ACC112 (cell line): ENCODE results near the gene TCEAL4.
A peak's percentile ranks its signal among the peaks of the same experiment; 100 is the strongest.

Source experiments
- H2AFZ ChIP-seq: fragments of 200-600 bp; sonication (generic); one replicate; pipeline ENCODE4 v1.6.0; 2017; ENCODE audit warnings: antibody characterized with exemption, low read length; ENCODE audit not compliant: unreplicated experiment
- H3K27ac ChIP-seq: fragments of 200-600 bp; sonication (generic); 2 replicates; pipeline ENCODE4 v1.5.1; 2014; ENCODE audit warnings: low read depth, mild to moderate bottlenecking, antibody characterized with exemption, low read length, moderate library complexity
- H3K27me3 ChIP-seq: fragments of 200-600 bp; sonication (generic); 2 replicates; pipeline ENCODE4 v1.6.1; 2014; ENCODE audit warnings: mild to moderate bottlenecking, antibody characterized with exemption, low read length, moderate library complexity, mixed read lengths; ENCODE audit not compliant: insufficient read depth
- H3K36me3 ChIP-seq: fragments of 200-600 bp; sonication (generic); 2 replicates; pipeline ENCODE4 v1.6.1; 2016; ENCODE audit warnings: mild to moderate bottlenecking, antibody characterized with exemption, low read length, moderate library complexity, mixed read lengths; ENCODE audit not compliant: insufficient read depth
- H3K4me1 ChIP-seq: fragments of 200-600 bp; sonication (generic); one replicate; pipeline ENCODE4 v1.6.1; 2016; ENCODE audit warnings: low read length, mixed read lengths; ENCODE audit not compliant: insufficient read depth, unreplicated experiment, control insufficient read depth
- H3K4me3 ChIP-seq: fragments of 200-600 bp; sonication (generic); 2 replicates; pipeline ENCODE4 v1.5.1; 2014; ENCODE audit warnings: mild to moderate bottlenecking, low read depth, low read length
- H3K79me2 ChIP-seq: fragments of 200-600 bp; sonication (generic); one replicate; pipeline ENCODE4 v1.6.0; 2016; ENCODE audit warnings: low read length; ENCODE audit not compliant: control insufficient read depth, unreplicated experiment, insufficient read depth

TCEAL4 gene

DNA sequence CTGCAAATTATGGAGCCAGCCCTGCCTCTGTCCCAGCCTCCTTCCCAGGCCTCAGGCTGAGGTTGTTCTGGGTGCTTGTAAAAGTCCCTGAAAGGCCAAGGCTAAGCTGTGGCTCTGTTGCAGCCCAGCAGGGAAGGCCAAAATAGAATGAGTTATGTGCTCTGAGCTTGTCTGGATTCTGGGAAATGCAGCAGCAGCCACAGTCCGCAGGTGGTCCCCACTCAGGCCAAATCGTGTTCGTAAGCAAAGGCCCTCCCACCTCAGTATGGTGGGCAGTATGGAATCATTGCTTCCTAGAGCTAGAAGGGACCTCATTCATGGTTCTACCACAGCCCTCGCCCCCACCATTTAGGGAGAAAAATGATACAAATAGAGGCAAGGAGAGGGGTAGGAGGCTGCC, 38.8 kb downstream of the TCEAL4 start:
- Histone ChIP-seq H3K4me1 (peaks cover 19% of the 10 kb centered on the region), H3K27ac (no peak overlapping the region), H3K79me2 (peaks cover 32% of the 10 kb centered on the region), H2AFZ (no peak overlapping the region), H3K27me3 (no peaks in the 10 kb centered on the region), H3K36me3 (peaks cover 8% of the 10 kb centered on the region; the same call in 1 of the 2 replicates), H3K4me3 (no peak overlapping the region)

DNA sequence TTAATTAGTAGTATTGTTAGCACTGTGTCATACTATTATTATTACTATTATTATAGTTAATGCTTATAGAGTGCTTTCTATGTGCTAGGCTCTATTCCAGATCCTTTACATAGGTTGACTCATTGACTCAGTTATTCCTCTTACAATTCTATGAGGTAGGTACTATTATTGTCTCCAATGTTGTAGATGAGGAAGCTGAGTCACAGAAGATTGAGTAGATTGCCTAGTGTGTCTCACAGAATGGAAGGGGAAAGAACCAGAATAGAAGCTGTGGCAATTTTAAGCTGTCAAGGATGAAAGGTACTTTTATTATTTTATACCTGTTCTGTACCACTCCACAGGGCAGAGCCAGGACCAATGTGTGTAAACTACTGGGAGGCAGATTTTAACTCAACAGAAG, 41.5 kb downstream of the TCEAL4 start:
- Histone ChIP-seq H3K27me3 (no peaks in the 10 kb centered on the region), H3K79me2 (peaks cover 38% of the 10 kb centered on the region), H3K36me3 (peaks cover 3% of the 10 kb centered on the region; the same call in 1 of the 2 replicates), H2AFZ (no peak overlapping the region), H3K27ac (peak overlapping the region; percentile 72), H3K4me3 (peak overlapping the region; percentile 49; the same call in 1 of the 2 replicates), H3K4me1 (peaks cover 19% of the 10 kb centered on the region)

GRCh38 chrX:103628386-103629317, 43.3 kb downstream of the TCEAL4 start, which contains the start of gene TCEAL1:
TSS of gene TCEAL1 (plus strand) at chrX:103628975. CDS start at chrX:103629917, 942 bp downstream.
- peak within 1 kb of the TSS; percentile 51 for H2AFZ ChIP-seq
- no peaks in the 10 kb centered on the region for H3K27me3 ChIP-seq
- peaks cover 38% of the 10 kb centered on the region for H3K79me2 ChIP-seq
- H3K36me3 ChIP-seq: peaks cover 3% of the 10 kb centered on the region; the same call in 1 of the 2 replicates
- peak within 1 kb of the TSS; percentile 86 for H3K4me3 ChIP-seq
- peak within 1 kb of the TSS; percentile 80 for H3K27ac ChIP-seq
- H3K4me1 ChIP-seq: peaks cover 19% of the 10 kb centered on the region

GRCh38 chrX:103629318-103630170, 44.2 kb downstream of the TCEAL4 start:
- H3K27me3 ChIP-seq: no peaks in the 10 kb centered on the region
- peaks cover 17% of the 10 kb centered on the region for H3K4me1 ChIP-seq
- H2AFZ ChIP-seq: peak overlapping the region; percentile 51

DNA sequence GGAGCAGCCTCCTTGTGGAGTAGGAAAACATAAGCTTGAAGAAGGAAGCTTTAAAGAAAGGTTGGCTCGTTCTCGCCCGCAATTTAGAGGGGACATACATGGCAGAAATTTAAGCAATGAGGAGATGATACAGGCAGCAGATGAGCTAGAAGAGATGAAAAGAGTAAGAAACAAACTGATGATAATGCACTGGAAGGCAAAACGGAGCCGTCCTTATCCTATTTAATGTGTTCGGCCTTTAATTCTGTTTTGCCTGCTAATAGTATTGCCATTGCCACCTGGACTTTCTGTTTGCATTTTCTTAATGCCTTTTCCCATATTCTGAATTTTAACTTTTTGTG, 44.8 kb downstream of the TCEAL4 start:
- peak overlapping the region; percentile 86 for H3K4me3 ChIP-seq
- H3K79me2 ChIP-seq: peaks cover 35% of the 10 kb centered on the region
- H2AFZ ChIP-seq: peak overlapping the region; percentile 51
- no peaks in the 10 kb centered on the region for H3K27me3 ChIP-seq
- H3K36me3 ChIP-seq: peaks cover 3% of the 10 kb centered on the region; the same call in 1 of the 2 replicates
- H3K4me1 ChIP-seq: peaks cover 17% of the 10 kb centered on the region
- peak overlapping the region; percentile 80 for H3K27ac ChIP-seq

More at GRCh38 chrX:103629318-103630170, 44.2 kb downstream of the TCEAL4 start:
- H3K27ac ChIP-seq: peak overlapping the region; percentile 80
- peaks cover 38% of the 10 kb centered on the region for H3K79me2 ChIP-seq
- peaks cover 3% of the 10 kb centered on the region; the same call in 1 of the 2 replicates for H3K36me3 ChIP-seq
- peak overlapping the region; percentile 86 for H3K4me3 ChIP-seq

- Histone ChIP-seq H3K4me1 (peaks cover 12% of the 10 kb centered on the region), H3K4me3 (peak overlapping the region; percentile 86; the same call in 1 of the 2 replicates), H2AFZ (no peak overlapping the region), H3K27ac (no peak overlapping the region), H3K36me3 (peaks cover 3% of the 10 kb centered on the region; the same call in 1 of the 2 replicates), H3K27me3 (no peaks in the 10 kb centered on the region), H3K79me2 (peaks cover 25% of the 10 kb centered on the region)
Observed at GRCh38 chrX:103631145-103631544, 45.8 kb downstream of the TCEAL4 start.

GRCh38 chrX:103635436-103635835, 50.1 kb downstream of the TCEAL4 start:
- H3K4me3 ChIP-seq: no peak overlapping the region
- H3K79me2 ChIP-seq: peaks cover 4% of the 10 kb centered on the region
- no peak overlapping the region for H3K27ac ChIP-seq
- H3K36me3 ChIP-seq: peaks cover 3% of the 10 kb centered on the region; the same call in 1 of the 2 replicates
- H2AFZ ChIP-seq: no peak overlapping the region
- no peaks in the 10 kb centered on the region for H3K27me3 ChIP-seq
- peaks cover 30% of the 10 kb centered on the region for H3K4me1 ChIP-seq
